ENCODE data around the gene STK38. TPM values are rescaled to one million over a fixed set of nuclear protein-coding genes. Genes with fewer than 3 reads are reported as not detected.
A peak's percentile ranks its signal among the peaks of the same experiment; 100 is the strongest.

The STK38 gene
- total RNA-seq, 2 experiments from 2014 or later: 47.0 to 48.4 TPM

- DNase-seq: no peak
- H3K9me3 ChIP-seq (ENCODE audit: control insufficient read depth in 1 of 2, insufficient read depth in 1 of 2, low read length in 2 of 2): peaks cover 0 to 7% of the 10 kb centered on the region in 2 experiments
- H3K4me3 Mint-ChIP-seq: no peak overlapping the region
- no peak overlapping the region for H3K27ac Mint-ChIP-seq
- no peak overlapping the region for H3K27ac ChIP-seq (ENCODE audit: low read depth in 1 of 2, low read length in 2 of 2)
- H3K36me3 Mint-ChIP-seq (ENCODE audit: low read depth): peaks cover 80% of the 10 kb centered on the region
- ATAC-seq (ENCODE audit: poor library complexity): no peak
- ChIA-PET CTCF (interaction anchor here (3.0 kb wide), 1 partner anchor 87 kb away, joined by 8 read pairs; no protein-coding TSS in a partner anchor), POLR2A (interaction anchor here (0.6 to 1.2 kb wide), 4 partner anchors 11 to 88 kb away, joined by 3 to 5 read pairs (median 3); no protein-coding TSS in a partner anchor)
- TF ChIP-seq CTCF (IDR thresholded peaks at IDR 0.05): no peak
- intact Hi-C loops (cut with DNase I, micrococcal nuclease): no loop called here
- peaks cover 69% of the 10 kb centered on the region for H3K36me3 ChIP-seq (ENCODE audit: insufficient read depth, low read length)
- peaks cover 21% of the 10 kb centered on the region for H3K4me1 ChIP-seq (ENCODE audit: insufficient read depth, low read length)
- H3K27me3 Mint-ChIP-seq: no peaks in the 10 kb centered on the region
- H3K4me1 Mint-ChIP-seq (ENCODE audit: low read depth): peaks cover 37% of the 10 kb centered on the region
- H3K27me3 ChIP-seq (ENCODE audit: control insufficient read depth in 1 of 2, insufficient read depth in 2 of 2, low read length in 2 of 2): no peaks in the 10 kb centered on the region
- H3K9me3 Mint-ChIP-seq: no peaks in the 10 kb centered on the region
- no peak overlapping the region for H3K4me3 ChIP-seq (ENCODE audit: low read length)
Measured at GRCh38 chr6:36510365-36510764, 36.9 kb downstream of the STK38 start.

- CTCF ChIA-PET: interaction anchor here (3.0 kb wide), 1 partner anchor 85 kb away, joined by 8 read pairs; no protein-coding TSS in a partner anchor
- no peak overlapping the region for H3K4me3 ChIP-seq (ENCODE audit: low read length)
- H3K4me1 Mint-ChIP-seq (ENCODE audit: low read depth): peaks cover 48% of the 10 kb centered on the region
- H3K9me3 Mint-ChIP-seq: no peaks in the 10 kb centered on the region
- POLR2A ChIA-PET: interaction anchor here (1.0 to 1.2 kb wide), 2 partner anchors 11 kb away, joined by 3 read pairs; no protein-coding TSS in a partner anchor
- H3K36me3 Mint-ChIP-seq (ENCODE audit: low read depth): peaks cover 82% of the 10 kb centered on the region
- no peaks in the 10 kb centered on the region for H3K27me3 ChIP-seq (ENCODE audit: control insufficient read depth in 1 of 2, insufficient read depth in 2 of 2, low read length in 2 of 2)
- peaks cover 0 to 7% of the 10 kb centered on the region in 2 experiments for H3K9me3 ChIP-seq (ENCODE audit: control insufficient read depth in 1 of 2, insufficient read depth in 1 of 2, low read length in 2 of 2)
- H3K36me3 ChIP-seq (ENCODE audit: insufficient read depth, low read length): peaks cover 71% of the 10 kb centered on the region
- DNase-seq: no peak
- H3K4me1 ChIP-seq (ENCODE audit: insufficient read depth, low read length): peaks cover 21% of the 10 kb centered on the region
- intact Hi-C loops (cut with DNase I, micrococcal nuclease): no loop called here
- no peak for TF ChIP-seq CTCF (IDR thresholded peaks at IDR 0.05)
- no peak overlapping the region for H3K27ac ChIP-seq (ENCODE audit: low read depth in 1 of 2, low read length in 2 of 2)
- ATAC-seq (ENCODE audit: poor library complexity): no peak
- H3K27me3 Mint-ChIP-seq: no peaks in the 10 kb centered on the region
- no peak overlapping the region for H3K4me3 Mint-ChIP-seq
- peak overlapping the region; percentile 86 for H3K27ac Mint-ChIP-seq
Measured at GRCh38 chr6:36508532-36508931, 38.7 kb downstream of the STK38 start.

- Mint-ChIP-seq H3K9me3 (no peaks in the 10 kb centered on the region), H3K27ac (peak overlapping the region; percentile 86), H3K27me3 (no peaks in the 10 kb centered on the region), H3K36me3 (ENCODE audit: low read depth) (peaks cover 89% of the 10 kb centered on the region), H3K4me3 (peak overlapping the region; percentile 64), H3K4me1 (ENCODE audit: low read depth) (peaks cover 48% of the 10 kb centered on the region)
- DNase-seq (no peak), ATAC-seq (ENCODE audit: poor library complexity) (peak; percentile 74)
- CTCF ChIA-PET: interaction anchor here (0.7 to 1.6 kb wide), 5 partner anchors 39 to 83 kb away, joined by 3 to 6 read pairs (median 4); no protein-coding TSS in a partner anchor
- Histone ChIP-seq H3K27me3 (ENCODE audit: control insufficient read depth in 1 of 2, insufficient read depth in 2 of 2, low read length in 2 of 2) (no peaks in the 10 kb centered on the region), H3K36me3 (ENCODE audit: insufficient read depth, low read length) (peaks cover 78% of the 10 kb centered on the region), H3K27ac (ENCODE audit: low read depth in 1 of 2, low read length in 2 of 2) (peak overlapping the region in 1 of 2 donors; percentile 20), H3K4me1 (ENCODE audit: insufficient read depth, low read length) (peaks cover 21% of the 10 kb centered on the region), H3K4me3 (ENCODE audit: low read length) (no peak overlapping the region), H3K9me3 (ENCODE audit: control insufficient read depth in 1 of 2, insufficient read depth in 1 of 2, low read length in 2 of 2) (peaks cover 0 to 7% of the 10 kb centered on the region in 2 experiments)
- no peak for TF ChIP-seq CTCF (IDR thresholded peaks at IDR 0.05)
- intact Hi-C loops (cut with DNase I, micrococcal nuclease): loop anchor here in 1 of 2 experiments (2.0 kb wide), 2 partner anchors 40 to 84 kb away; partner anchors contain the start of gene STK38
- POLR2A ChIA-PET: interaction anchor here (1.0 to 2.6 kb wide), 8 partner anchors 9 to 93 kb away, joined by 4 to 10 read pairs (median 5); no protein-coding TSS in a partner anchor
Measured at GRCh38 chr6:36506611-36507010, 40.7 kb downstream of the STK38 start.

Data from CD4-positive, alpha-beta T cell (primary cell).